GM19395 (cell line): ENCODE data around the gene TPO.
"Not testable (repeated sequence)": the region's sequence is repeated elsewhere in the genome, so short reads cannot be mapped to it uniquely, and the experiment has no call there.

Experiments used
- ATAC-seq: cut with Tn5 transposase; IDR thresholded peaks from one replicate; pipeline ENCODE4 v1.9.1; 2021; ENCODE audit warnings: mild to moderate bottlenecking, moderate library complexity; ENCODE audit not compliant: unreplicated experiment

The TPO gene

DNA sequence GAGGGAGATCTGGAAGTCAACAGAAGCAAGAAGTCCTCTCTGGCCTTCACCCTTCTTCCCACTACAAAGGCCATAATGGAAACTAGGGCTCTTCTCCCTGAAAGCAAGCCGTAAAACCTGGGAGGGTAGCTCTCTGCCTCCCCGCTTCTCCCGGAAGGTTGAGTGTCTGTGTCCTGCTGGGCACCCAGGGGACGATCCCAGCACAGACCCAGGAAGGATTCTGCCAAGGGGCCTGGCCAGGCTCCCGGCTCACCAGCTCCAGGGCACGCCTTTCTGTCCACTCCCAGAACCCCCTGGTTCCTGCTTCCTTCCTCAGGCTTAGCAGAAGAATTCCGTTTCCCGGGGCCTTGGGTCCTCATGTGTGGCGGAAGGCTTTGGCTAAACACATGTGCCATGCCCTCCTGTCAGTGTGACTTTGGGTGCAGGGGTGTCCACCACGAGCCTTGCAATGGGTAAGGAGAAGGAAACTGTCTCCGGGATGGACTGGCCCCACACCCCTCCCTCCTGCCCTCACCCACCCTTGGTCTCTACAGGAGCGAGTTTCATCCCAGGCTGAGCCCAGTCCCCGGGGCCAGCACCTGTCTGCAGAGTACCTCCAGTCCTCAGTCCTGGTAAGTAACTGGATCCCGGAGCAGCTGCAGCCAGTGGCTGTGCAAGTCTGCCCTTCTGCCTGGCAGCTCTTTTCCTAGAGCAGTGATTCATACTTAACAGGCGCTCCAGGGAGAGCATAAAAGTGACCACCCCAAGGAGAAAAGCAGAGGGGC lies 135.8 kb downstream of the TPO start:
- ATAC-seq: no peak

DNA sequence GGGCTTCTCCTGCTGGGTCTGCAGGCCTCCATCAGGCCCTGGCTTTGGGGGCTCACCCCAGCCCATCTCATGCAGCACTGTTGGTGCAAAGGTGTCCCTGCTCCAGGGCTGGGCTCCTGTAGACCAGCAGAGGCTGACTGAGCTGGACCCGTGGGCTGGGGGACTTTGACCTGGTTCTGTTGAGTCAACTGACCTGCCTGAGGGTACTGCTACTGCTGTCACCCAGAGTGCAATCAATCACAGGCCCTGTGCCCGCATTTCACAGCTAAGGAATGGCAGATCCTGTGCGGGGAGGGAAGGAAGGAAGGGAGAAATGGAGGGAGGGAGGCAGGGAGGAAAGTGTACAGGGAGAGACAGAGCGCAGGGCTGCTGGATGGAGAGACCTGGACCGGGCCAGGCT lies 136.8 kb downstream of the TPO start:
- no peak for ATAC-seq

GRCh38 chr2:1550658-1551316 lies 137.5 kb downstream of the TPO start:
- ATAC-seq: peak; percentile 78

GRCh38 chr2:1551905-1552304 lies 138.6 kb downstream of the TPO start:
- no peak for ATAC-seq

DNA sequence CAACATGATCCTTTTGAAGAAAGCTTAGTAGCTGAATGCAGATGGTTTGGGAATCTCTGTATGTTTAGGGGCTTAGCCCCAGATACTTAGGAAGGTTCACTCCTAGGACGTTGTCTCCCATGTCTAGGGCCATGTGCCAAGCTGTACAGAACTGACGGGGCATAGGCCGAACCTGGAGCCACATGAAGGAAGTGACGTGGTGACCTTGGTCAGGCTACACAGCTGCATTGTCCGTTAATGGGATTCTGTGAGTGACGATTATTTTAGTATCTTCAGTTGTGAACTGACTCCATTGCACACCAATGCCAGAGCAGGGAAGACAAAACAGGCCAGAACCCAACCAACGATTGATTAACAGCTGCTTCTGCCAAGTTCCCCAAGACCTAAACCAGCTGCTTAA lies 139.3 kb downstream of the TPO start:
- no peak for ATAC-seq

GRCh38 chr2:1553671-1554295 lies 140.5 kb downstream of the TPO start:
- no peak for ATAC-seq

DNA sequence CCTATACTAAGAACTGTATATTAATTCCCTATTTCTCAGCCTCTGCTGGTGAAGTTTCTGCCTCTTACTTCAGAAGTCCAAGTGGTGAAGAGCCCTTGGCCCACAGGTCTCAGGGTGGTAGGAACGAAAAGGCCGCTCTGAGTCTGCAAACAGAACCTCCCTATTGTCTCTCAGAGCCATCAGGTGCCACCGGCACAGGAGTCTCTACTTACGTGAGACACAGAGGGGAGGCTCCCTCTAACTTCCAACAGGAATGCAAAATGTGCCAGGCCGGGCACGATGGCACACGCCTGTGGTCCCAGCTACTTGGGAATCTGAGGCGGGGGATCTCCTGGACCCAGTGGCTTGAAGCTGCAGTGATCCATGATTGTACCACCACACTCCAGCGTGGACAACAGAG lies 143.0 kb downstream of the TPO start:
- ATAC-seq: no peak

DNA sequence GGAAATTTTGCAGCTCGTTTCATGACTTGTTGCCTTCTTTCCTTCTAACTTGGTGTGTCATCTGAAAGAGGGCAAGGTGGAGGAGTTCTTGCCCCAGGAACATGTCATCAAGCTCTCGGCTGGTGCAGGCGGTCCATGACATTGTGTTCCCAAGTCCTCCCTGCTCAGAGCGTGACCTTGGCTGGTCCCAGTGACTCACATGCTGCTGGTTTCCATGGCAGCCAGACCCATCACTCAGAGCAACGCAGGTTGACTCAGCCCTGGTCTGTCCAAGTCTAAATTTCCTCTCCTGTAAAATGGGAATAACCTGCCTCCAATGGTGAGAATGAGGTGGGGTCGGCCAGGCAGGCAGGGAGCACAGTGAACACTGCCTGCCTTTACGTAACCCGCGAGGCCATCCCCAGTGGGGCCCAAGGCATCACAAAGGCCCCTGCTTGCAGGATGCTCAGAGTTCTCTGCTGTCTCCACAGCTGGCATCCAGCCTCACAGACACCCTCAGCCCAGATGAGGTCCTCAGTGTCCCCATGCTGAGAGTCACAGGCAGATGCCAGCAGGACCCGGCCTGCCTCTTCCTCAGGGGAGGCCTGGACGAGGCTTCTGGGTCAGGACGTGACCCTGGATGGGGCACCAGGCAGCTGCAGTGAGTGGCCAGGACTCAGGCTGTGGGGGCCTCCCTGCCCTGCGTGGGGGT lies 143.7 kb downstream of the TPO start:
- ATAC-seq: no peak

DNA sequence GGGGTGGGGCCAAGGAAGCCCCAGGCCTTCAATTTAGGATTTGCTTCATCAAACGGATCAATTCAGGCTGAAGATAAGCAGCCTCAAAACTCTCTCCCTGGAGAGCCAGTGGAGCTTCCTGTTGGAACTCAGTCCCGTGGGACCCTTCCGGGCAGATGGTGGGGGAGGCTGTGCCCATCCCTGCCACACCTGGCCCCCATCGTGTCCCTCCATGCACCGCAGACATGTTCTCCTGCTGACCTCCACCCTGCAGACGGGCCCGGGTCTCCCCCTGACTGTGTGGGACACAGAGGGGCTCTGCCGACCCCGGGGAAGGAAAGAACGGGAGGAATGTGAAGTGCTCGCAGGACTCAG lies 144.2 kb downstream of the TPO start:
- no peak for ATAC-seq

- ATAC-seq: no peak
Observed at GRCh38 chr2:1559589-1560175, 146.4 kb downstream of the TPO start.

GRCh38 chr2:1561259-1561658 lies 148.0 kb downstream of the TPO start:
- no peak for ATAC-seq

DNA sequence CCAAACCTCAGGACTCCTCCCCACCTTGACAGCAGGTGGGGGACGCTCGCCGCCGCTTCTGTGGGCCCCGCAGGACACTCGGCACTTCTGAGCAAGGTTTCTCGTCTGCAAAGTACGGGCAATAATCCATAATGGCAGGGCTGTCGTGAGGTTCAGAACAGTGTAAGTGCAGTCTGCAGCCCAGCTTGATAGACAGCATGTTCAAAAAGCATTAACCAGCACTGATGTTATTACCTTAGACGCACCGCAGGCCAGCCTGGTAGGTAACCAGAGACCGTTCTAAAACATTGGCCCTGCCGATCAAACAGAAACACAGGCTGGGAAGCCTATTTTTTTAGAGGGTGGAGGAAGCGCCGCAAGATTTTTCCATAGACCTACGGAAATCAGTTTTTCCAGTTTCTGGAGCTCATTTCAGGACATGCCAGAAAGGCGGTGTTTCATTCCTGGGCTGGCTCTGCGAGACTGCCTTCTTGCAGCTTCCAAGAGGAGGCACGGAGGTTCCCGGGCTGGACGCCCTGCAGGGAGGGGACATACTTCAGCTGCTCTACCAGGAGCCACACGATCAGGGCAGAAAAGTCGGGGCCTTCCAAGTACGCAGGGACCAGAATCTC lies 148.7 kb downstream of the TPO start:
- ATAC-seq: no peak

GRCh38 chr2:1563084-1563857 lies 150.0 kb downstream of the TPO start:
- ATAC-seq: no peak

GRCh38 chr2:1563943-1564891 lies 151.0 kb downstream of the TPO start:
- ATAC-seq: no peak

GRCh38 chr2:1567556-1568344 lies 154.5 kb downstream of the TPO start:
- ATAC-seq: no peak

DNA sequence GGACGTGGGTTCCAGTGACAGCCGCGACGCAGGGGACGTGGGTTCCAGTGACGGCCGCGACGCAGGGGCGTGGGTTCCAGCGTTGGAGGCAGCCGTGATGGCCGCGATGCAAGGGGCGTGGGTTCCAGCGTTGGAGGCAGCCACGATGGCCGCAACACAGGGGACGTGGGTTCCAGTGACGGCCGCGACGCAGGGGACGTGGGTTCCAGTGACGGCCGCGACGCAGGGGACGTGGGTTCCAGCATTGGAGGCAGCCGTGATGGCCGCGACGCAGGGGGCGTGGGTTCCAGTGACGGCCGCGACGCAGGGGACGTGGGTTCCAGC lies 155.0 kb downstream of the TPO start:
- ATAC-seq: not testable (repeated sequence)

DNA sequence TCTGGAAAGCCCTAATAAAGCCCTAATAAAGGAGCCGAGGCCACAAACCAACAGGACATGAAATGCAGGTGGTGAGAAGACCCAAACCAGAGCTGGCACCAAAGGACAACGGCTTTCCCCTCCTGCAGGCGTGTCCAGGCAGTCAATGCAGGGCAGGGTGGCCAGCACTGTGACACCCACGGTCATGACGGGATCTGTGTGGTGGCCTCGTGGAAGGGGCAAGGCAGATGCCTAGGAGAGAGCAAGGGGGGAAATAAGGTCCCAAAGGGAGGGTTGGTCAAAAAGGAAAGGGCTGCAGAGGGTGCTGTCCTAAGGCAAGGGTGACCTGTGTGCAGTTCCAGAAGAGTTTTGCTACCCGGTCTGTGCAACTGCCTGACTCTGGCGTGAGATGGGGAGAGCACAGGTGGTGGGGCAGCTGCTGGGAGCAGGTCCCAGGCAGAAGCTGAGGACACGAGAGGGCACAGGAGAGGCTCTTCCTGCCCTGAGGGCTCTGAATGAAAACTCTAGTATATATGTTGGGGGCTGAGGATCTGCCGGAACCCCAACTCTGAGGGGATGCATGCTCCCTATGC lies 156.7 kb downstream of the TPO start:
- no peak for ATAC-seq
